HFFc6 (cell line): Measurements from ENCODE around the gene C11orf21. TPM values are rescaled to one million over a fixed set of nuclear protein-coding genes. Genes with fewer than 3 reads are reported as not detected.

Experiments used
- DNase-seq: peaks from one replicate; pipeline ENCODE4 v3.0.0-alpha.2; 2018
- H3K27ac Mint-ChIP-seq: 2 replicates; pipeline ENCODE4 v1.8.0; 2020; ENCODE audit warnings: mild to moderate bottlenecking, mixed read lengths
- H3K27me3 Mint-ChIP-seq: 2 replicates; pipeline ENCODE4 v1.8.0; 2021; ENCODE audit warnings: mild to moderate bottlenecking, moderate library complexity, mixed read lengths; ENCODE audit not compliant: insufficient read depth
- H3K36me3 Mint-ChIP-seq: 2 replicates; pipeline ENCODE4 v1.8.0; 2021; ENCODE audit warnings: low read depth, mixed read lengths
- H3K4me1 Mint-ChIP-seq: 2 replicates; pipeline ENCODE4 v1.8.0; 2020; ENCODE audit warnings: low read depth, mixed read lengths
- H3K4me3 Mint-ChIP-seq: 2 replicates; pipeline ENCODE4 v1.8.0; 2020; ENCODE audit warnings: mild to moderate bottlenecking, moderate library complexity, mixed read lengths
- H3K9me3 Mint-ChIP-seq: 2 replicates; pipeline ENCODE4 v1.8.0; 2020; ENCODE audit warnings: mild to moderate bottlenecking, mixed read lengths
- total RNA-seq, 6 experiments: library from RNA; stranded (reverse); fragmentation: NEBNext Ultra II Directional; extraction: Animal tissue kit (Norgen Biotek cat#: 25700); gene quantifications; 2 replicates in 1 of 6; 3 replicates in 5 of 6; pipeline ENCODE4 v1.2.3, GENCODE V29; 2021
- TF ChIP-seq, protein P1 (sequence below): fragments of 200-600 bp; sonication (generic); IDR thresholded peaks from 2 replicates; pipeline ENCODE4 v1.5.0; 2021; ENCODE audit warnings: antibody characterized with exemption, mild to moderate bottlenecking

Gene C11orf21
- total RNA-seq, 6 experiments from 2014 or later = not detected

DNA sequence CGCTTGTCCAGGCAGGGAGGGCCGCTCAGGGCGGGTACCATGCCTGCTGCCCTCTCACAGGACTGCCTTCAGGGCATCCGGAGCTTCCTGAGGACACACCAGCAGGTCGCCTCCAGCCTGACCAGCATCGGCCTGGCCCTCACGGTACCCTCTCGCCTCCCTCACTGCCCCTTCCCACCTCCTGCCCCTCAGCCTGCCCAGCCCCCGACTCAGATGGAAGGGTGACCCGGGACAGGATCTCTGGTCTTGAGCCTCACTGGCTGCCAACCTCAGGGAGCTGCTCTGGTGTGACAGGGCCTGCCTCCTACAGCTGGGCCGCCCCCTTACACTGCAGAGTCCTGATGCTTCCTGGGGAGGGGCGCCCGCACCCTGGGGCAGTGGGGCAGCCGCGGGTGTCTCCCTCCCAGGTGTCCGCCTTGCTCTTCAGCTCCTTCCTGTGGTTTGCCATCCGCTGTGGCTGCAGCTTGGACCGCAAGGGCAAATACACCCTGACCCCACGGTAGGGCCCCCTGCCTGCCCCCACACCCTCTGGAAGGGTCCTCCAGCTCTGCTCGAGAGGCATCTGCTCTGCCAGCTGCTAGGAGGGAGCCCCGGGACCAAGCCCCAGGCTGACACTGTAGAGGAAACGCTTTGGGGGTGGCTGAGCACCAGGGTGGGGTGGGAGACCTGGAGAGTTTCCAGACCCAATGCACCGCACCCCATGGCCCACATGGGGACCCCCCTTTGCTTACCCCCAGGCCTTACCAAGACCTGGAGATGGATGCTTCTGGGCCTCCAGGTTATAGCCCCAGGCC is 14.6 kb upstream of the C11orf21 start:
- no peak overlapping the region for H3K27ac Mint-ChIP-seq
- H3K4me1 Mint-ChIP-seq = peaks cover 10% of the 10 kb centered on the region
- no peaks in the 10 kb centered on the region for H3K9me3 Mint-ChIP-seq
- TF ChIP-seq, protein P1, sequence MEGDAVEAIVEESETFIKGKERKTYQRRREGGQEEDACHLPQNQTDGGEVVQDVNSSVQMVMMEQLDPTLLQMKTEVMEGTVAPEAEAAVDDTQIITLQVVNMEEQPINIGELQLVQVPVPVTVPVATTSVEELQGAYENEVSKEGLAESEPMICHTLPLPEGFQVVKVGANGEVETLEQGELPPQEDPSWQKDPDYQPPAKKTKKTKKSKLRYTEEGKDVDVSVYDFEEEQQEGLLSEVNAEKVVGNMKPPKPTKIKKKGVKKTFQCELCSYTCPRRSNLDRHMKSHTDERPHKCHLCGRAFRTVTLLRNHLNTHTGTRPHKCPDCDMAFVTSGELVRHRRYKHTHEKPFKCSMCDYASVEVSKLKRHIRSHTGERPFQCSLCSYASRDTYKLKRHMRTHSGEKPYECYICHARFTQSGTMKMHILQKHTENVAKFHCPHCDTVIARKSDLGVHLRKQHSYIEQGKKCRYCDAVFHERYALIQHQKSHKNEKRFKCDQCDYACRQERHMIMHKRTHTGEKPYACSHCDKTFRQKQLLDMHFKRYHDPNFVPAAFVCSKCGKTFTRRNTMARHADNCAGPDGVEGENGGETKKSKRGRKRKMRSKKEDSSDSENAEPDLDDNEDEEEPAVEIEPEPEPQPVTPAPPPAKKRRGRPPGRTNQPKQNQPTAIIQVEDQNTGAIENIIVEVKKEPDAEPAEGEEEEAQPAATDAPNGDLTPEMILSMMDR = no peak
- no peak overlapping the region for H3K4me3 Mint-ChIP-seq
- peaks cover 2% of the 10 kb centered on the region; the same call in 1 of the 2 replicates for H3K27me3 Mint-ChIP-seq
- no peak for DNase-seq
- H3K36me3 Mint-ChIP-seq = no peaks in the 10 kb centered on the region

DNA sequence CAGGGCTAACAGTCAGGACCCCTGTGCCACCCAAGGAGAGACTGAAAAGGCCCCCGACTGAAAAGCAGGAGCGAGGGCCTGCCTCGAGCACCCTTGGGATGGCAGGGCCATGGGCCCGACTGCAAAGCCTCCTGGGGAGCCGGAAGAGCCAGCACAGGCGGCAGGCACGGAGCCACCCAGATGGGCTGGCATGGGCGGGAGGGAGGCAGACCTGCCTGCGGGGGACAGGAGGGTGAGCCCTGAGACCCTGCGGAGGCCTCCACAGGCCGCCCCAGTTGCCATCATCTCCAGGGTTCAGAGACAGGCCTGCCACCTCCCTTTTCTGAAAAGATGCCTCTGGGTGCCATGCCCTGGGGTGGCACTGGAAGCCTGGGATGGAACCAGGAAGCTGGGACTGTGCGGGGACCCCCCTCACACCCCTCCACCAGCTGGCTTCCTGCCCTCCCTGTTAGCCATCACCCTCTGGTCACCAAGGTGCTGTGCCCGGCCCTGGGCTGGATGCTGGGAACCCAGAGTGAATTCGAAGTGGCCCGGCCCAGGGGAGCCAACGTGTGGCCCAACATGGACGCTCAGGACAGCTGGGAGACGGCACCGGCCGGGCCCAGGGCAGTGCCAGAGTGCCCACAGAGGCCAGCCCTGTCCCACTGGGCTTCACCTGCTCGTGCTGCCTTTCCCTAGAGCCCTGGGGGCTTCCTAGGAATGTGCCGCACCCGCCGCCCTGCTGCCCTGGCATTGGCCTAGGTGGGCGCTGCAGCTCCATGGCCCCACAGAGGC is 13.9 kb upstream of the C11orf21 start:
- H3K4me1 Mint-ChIP-seq = peaks cover 10% of the 10 kb centered on the region
- no peak overlapping the region for H3K4me3 Mint-ChIP-seq
- H3K27me3 Mint-ChIP-seq = peaks cover 2% of the 10 kb centered on the region; the same call in 1 of the 2 replicates
- no peak overlapping the region for H3K27ac Mint-ChIP-seq
- H3K9me3 Mint-ChIP-seq = no peaks in the 10 kb centered on the region
- DNase-seq = no peak
- no peaks in the 10 kb centered on the region for H3K36me3 Mint-ChIP-seq
- TF ChIP-seq, protein P1 = no peak

DNA sequence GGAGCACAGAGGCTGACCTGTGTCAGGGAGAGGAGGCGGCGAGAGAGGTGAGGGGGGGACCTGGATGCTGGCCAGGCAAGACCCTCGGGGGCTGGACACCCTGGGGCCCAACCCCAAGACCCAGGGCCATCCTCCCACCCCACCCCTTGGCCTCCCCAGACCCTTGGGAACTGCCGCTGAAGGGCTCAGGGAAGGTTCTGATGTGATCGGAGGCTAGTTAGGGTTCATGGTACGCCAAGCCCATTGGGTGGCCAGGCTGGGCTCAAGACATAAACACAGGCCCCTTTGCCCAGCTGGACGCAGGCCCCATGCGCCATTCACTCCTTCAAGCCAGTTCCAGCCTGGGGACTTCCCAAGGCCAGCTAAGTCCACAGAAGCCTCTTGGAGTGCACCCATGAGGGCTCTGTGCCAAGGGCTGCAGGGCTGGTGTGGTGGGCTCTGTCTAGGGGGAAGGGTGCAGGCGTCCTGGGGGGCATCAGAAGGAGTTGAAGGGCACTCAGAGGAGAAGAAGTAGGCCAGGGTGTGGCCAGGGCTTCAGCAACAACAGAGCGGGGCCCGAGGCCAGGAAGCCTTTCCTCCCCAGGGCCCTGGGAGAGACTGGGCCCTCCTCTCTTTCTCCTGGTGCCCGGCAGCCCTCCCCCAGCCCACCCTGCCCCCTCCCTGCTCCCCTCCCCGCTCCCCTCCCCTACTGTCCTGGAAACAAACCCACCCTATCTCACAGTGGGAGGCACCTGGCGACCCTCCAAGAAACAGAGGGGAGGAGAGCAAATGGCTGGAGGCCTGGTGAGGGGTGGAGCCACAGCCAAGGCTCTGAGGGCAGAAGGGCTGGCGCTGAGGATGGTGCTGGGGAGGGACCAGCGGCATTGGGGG is 13.0 kb upstream of the C11orf21 start:
- H3K36me3 Mint-ChIP-seq = no peaks in the 10 kb centered on the region
- TF ChIP-seq, protein P1 = no peak
- H3K27me3 Mint-ChIP-seq = 0 out of 2 replicates have a peak, but pooled peaks cover 2% of the 10 kb centered on the region
- DNase-seq = no peak
- H3K4me3 Mint-ChIP-seq = no peak overlapping the region
- H3K27ac Mint-ChIP-seq = no peak overlapping the region
- H3K9me3 Mint-ChIP-seq = no peaks in the 10 kb centered on the region
- peaks cover 10% of the 10 kb centered on the region for H3K4me1 Mint-ChIP-seq

DNA sequence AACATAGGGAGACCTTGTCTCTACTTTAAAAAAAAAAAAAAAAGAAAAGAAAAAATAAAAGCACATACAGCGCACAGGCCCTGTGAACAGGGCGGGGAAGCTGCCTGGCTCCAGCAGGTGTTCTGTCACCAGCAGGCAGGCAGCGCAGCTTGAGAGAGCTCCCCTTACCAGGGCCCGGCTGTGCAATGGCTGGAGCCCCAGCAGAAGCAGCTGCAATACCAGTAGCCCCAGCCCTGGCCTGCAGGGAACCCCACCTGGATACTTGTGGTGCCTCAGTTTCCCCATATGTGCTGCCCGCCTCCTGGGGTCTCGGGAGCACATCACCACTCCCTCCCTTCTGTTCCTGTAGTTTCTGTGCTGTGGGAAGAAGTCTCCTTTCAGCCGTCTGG is 12.4 kb upstream of the C11orf21 start:
- H3K4me3 Mint-ChIP-seq = no peak overlapping the region
- peaks cover 10% of the 10 kb centered on the region for H3K4me1 Mint-ChIP-seq
- no peaks in the 10 kb centered on the region for H3K36me3 Mint-ChIP-seq
- DNase-seq = no peak
- H3K9me3 Mint-ChIP-seq = no peaks in the 10 kb centered on the region
- TF ChIP-seq, protein P1 = no peak
- H3K27me3 Mint-ChIP-seq = 0 out of 2 replicates have a peak, but pooled peaks cover 2% of the 10 kb centered on the region
- H3K27ac Mint-ChIP-seq = no peak overlapping the region
